ENCODE measurements around the gene SMPD3.

DNA sequence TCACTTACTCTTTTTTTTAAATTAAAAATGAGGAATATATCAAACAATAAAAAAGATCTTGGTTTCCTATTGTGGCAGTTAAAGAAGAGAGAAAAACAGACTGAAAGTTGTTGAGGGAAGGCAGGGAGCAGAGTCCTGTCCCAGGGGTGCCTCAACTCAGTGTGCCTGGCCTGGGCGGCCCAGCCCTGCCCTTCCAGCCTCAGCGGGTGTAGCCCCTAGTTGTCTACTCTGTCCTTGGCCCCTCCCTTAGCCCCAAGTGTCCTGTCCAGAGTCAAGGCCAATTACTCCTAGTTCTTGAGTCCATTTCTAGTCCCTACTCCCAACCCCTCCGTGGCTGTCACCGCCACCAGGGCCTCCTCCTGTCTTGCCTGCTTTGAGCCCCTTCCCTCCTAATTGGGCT, 52.5 kb downstream of the SMPD3 start:
- TF ChIP-seq POLR2A (IDR thresholded peaks at IDR 0.05) (no peak), POLR2AphosphoS5 (IDR thresholded peaks at IDR 0.05) (no peak)
- TF ChIP-seq, protein P1, sequence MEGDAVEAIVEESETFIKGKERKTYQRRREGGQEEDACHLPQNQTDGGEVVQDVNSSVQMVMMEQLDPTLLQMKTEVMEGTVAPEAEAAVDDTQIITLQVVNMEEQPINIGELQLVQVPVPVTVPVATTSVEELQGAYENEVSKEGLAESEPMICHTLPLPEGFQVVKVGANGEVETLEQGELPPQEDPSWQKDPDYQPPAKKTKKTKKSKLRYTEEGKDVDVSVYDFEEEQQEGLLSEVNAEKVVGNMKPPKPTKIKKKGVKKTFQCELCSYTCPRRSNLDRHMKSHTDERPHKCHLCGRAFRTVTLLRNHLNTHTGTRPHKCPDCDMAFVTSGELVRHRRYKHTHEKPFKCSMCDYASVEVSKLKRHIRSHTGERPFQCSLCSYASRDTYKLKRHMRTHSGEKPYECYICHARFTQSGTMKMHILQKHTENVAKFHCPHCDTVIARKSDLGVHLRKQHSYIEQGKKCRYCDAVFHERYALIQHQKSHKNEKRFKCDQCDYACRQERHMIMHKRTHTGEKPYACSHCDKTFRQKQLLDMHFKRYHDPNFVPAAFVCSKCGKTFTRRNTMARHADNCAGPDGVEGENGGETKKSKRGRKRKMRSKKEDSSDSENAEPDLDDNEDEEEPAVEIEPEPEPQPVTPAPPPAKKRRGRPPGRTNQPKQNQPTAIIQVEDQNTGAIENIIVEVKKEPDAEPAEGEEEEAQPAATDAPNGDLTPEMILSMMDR (IDR thresholded peaks at IDR 0.05 in 8 of 11, conservative IDR thresholded peaks at IDR 0.05 in 3 of 11), result no peak

Data from spleen (tissue), 7 donors.